ENCODE data around the gene RABEP1.

Gene RABEP1

DNA sequence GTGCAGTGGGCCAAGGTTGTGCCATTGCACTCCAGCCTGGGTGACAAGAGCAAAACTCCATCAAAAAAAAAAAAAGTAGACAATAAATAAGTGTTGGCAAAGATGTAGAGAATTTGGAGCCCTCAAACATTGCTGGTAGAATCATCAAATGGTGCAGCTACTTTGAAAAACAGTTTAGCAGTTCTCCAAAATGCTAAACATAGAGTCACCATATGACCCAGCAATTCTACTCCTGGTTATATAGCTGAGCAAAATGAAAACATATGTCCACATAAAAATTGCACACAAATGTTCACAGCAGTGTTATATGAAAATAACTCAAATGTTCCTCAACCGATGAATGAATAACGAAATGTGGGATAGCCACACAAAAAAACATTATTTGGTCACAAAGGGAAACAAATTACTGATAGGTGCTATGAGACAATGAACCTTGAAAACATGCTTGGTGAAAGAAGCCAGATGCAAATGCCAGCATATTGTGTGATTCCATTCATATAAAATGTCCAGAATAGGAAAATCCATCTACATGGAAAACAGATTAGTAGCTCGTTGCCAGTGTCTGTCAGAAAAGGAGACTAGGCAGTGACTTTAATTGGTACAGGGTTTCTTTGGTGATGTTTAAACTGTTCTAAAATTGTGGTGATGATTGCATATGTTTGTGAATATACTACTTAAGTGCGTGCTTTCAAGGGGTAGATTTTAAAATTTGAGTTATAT, 12.7 kb upstream of the RABEP1 start:
- no peak for DNase-seq (ENCODE audit: low spot score)

DNA sequence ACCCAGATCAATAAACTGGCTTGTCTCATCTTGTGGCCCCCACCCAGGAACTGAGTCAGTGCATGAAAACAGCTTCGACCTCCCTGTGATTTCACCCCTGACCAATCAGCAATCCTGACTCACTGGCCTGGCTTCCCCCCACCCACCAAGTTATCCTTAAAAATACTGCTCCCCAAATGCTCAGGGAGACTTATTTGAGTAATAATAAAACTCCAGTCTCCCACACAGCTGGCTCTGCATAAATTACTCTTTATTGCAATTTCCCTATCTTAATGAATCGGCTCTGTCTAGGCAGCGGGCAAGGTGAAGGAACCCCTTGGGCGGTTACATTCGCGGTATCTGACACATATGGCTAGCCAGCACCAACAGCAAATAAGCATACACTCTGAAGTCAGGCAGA, 9.8 kb upstream of the RABEP1 start:
- no peak for DNase-seq (ENCODE audit: low spot score)

DNA sequence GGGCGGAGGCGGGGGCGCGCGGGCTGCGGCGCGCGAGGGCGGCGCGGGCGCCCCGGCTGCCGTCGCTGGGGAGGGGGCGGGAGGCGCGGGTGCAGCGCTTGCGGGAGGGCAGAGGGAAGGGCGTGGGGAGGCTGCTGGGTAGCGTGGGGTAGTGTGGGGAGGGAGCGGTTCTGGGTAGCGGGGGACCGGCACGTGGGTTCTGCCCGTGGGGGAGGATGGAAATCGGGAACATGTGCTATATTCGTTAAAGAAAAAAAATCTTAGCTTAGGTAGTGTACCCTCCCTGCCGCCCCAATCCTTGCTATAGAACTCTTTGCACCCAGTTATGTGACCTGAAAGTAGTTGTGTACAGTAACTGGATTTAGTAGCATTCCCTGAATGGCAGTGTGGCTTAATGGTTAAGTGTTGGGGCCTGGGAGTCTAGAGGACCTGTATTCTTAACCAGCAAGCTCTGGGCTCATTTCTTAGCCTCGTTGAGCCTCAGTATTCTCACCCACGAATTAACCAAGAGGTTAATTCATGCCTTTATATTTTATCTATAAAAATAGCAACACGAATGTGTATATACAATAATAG, 646 bp downstream of the RABEP1 start:
- DNase-seq (ENCODE audit: low spot score) = peak; percentile 18

DNA sequence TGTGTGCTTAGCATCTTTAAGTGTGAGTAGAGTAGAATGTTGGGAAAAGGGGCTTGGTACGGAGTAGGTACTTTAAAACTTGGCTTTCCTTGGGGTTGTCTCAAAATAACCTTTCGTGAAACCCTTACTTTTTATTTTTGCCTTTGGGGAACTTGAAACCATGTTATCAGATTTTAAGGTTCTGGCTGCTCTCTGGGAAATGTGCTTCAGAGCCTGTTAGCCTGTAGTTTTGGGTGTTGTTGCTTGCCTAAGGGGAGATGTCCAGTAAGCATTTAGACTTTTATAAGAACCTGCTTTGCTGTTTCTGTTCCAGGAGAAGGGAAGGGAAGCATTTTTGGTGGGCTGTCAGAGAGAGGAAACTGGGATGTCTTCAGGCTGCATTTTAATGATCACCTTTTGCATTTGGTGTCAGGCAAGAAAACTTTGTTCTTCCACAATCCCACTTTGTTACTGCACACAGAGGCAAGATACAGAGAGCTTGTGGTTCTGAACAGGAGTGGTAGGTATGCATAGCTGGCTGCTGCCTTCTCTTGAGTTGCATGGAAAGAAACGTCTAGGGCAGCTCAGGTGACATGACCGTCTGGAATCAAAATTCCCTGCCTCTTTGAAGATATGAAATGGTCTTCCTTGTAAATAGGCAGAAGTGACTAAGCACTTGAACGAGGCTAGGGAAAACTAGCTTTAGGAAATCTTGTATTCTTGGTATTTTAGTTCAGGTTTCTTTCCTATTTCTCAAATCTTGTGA, 1.7 kb downstream of the RABEP1 start:
- DNase-seq (ENCODE audit: low spot score) = no peak

DNA sequence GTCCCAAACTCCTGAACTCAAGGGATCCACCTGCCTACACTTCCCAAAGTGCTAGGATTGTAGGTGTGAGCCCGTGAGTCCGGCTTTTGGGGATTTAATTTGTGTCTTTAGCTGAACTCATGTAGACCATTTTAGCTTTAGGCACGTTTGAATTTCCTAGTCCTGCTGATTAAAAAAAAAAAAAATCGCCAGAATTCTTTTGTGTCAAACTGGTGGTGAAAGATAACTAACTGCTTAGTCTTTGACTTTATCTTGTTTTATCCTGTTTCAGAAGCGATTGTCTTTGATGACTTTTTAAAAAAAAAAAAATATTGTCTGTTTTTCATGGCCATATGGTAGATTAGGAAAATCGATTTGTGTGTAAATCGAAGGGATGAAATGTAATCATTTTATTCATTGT, 2.6 kb downstream of the RABEP1 start:
- DNase-seq (ENCODE audit: low spot score) = no peak

DNA sequence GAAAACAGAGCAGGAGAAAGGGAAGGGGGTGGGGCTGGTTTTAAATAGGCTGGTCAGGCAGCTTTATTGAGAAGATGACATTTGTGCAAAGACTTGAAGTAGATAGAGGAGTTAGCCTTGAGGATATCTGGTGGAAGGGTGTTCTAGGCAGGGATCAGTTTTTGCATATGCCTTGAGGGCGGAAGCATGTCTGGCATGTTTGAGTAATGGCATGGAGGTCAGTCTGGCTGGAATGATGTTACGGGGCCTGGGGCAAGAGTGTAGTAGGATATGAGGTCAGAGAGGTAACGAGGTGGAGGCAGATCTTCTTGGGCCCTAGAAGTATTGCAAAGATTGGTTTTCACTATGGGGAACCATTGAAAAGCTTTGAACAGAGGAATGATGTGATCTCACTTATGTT, 4.8 kb downstream of the RABEP1 start:
- no peak for DNase-seq (ENCODE audit: low spot score)

DNA sequence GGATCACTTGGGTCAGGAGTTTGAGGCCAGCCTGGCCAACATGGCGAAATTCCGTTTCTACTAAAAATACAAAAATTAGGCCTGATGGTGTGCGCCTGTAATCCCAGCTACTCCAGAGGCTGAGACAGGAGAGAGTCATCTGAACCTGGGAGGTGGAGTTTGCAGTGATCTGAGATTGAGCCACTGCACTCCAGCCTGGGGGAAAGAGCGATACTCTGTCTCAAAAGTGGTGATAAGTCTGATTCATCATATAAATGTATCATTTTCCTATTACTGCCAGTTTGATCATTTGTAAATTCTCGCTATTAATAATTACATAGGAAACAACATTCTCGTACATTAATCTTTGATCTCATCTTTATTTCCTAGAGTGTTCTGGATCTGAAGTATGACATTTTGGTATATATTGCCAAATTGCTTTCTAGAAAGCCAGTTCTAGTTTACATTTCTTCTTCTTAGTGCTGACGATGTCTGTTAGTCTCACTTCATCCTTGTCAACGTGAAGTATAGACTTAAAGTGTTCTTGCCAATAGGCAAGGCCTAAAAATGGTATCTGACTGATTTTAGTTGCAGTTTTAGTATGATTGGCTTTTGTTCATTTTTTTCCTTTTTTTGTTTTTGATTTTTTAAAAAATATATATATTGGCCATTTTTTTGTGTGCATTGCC, 9.7 kb downstream of the RABEP1 start:
- DNase-seq (ENCODE audit: low spot score) = no peak

DNA sequence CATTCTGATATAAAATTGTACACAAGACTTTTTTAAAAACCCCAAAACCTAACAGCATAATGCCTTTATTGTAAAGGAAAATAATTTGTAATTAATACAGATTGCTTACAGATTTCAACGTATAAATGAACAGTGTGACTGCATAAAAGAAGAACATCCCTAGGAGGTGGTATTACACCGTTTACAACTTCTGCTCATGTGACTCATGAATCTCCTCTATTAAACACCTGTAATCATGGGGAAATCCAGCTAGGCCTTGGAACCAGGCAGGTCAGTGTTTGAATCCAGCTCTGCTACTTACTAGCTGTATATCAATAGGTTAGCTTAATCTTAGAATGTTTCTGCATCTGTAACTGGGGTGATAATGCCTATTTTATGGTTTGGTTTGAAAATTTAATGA, 15.2 kb downstream of the RABEP1 start:
- no peak for DNase-seq (ENCODE audit: low spot score)

DNA sequence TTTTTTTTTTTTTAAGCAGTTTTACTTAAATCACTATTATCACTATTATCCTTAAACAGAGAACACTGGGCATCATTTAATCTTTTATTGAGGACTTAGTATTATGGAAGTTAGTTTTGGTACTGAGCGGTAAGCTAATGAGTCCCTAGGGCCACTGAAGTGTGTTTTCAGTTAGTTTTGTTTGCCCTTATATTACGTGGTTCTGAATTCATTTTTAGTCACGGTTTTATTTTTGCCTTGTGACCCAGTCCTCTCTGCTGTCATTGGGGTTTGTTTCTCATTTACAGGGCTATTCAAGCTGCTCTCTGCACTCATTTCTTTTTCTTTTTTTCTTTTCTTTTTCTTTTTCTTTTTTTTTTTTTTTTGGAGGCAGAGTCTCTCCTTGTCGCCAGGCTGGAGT, 17.3 kb downstream of the RABEP1 start:
- DNase-seq (ENCODE audit: low spot score) = no peak

DNA sequence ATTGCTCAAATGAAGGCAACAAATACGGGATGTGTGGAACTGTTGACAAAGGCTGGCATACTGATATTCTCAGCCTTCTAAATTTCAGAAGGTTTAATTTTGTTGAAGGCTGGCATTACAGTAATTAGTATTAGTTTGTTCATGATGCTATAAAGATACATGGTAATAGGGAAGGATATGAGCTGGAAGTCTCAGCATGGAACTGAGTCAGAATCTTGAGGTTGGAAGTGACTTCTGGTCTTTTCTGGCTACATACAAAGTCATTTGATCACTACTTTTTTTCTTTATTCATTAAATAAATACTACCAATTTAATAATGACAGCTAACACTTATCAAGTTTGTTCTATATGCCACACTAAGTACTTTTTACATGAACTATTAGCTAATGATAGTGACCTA, 22.6 kb downstream of the RABEP1 start:
- DNase-seq (ENCODE audit: low spot score) = no peak

DNA sequence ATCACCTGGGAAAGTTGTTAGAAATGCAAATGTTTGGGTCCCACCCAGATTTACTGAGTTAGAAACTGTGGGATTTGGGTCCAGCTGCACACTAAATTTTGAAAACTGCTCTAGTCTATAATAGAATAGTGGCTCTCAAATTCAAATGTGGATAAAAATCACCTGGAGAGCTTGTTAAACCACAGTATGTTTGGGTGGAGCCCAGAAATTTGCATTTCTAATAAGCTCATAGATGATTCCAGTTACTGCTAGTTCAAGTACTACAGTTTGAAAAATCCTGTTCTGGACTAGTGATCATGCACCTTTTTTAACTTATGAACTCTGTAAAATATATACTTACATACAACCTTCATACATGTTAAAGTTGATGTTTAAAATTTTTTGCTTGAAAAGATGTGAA, 27.8 kb downstream of the RABEP1 start:
- no peak for DNase-seq (ENCODE audit: low spot score)

DNA sequence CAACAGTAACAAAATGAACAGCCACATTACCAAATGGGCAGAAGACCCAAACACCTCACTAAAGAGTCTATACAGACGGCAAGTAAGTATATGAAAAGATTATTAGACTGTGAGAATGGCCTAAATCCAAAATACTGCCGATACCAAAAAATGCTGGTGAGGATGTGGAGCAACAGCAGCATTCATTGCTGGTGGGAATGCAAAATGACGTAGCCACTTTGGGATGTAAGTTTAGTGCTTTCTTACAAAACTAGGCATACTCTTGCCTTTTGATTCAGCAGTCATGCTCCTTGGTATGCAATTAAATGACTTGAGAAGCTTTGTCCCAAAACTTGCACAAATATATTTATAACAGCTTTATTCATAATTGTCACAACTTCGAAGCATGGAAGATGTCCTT, 43.8 kb downstream of the RABEP1 start:
- DNase-seq (ENCODE audit: low spot score) = no peak

DNA sequence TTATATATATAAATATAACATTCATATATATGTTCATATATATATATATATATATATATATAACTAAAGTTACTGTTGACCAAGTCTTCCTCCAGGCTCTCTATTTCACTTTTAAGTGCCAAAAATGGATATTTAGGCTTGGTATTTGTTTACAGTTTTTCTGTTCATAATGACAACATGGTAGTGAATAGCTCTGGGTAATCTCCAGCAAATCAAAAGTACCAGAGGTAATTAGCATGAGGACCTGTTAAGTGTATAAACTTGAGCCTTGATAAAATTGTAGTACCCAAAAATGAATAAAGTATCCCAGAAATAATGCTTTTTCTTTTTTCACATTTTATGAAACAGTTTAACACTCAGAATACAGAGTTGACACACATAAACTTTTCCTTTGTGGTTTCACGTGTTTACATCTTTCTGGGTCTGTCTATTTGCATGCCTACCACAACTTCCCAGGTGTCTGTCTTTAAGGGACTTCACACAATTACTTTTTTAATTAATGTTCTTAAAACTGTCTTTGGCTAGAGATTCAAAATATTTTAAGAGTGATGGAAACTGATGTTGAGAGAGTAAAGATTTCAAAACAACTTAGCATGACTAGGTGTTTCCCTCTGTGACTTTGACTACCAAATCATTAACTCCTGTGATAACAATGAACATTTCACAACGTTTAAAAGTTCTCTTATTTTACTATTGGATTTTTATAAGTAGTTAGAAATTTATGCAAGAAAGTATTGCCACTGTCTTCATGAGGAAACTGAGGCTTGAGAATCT, 47.9 kb downstream of the RABEP1 start:
- no peak for DNase-seq (ENCODE audit: low spot score)

DNA sequence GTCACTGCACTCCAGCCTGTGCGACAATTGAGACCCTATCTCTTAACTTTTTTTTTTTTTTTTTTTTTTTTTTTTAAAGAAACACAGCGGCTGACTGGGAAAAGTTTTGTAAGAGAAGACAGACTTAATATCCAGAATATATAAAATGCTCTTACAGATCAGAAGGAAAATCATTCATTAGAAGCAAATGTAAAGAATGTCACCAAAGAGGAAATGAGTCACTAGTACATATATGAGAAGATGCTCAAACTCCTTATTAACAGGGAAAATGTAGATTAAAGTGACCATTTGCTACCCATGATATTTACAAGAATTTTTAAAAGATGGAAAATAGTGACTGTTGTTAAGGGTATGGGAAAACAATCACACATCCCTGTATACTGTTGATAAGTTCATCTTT, 48.9 kb downstream of the RABEP1 start:
- DNase-seq (ENCODE audit: low spot score) = peak; percentile 2

DNA sequence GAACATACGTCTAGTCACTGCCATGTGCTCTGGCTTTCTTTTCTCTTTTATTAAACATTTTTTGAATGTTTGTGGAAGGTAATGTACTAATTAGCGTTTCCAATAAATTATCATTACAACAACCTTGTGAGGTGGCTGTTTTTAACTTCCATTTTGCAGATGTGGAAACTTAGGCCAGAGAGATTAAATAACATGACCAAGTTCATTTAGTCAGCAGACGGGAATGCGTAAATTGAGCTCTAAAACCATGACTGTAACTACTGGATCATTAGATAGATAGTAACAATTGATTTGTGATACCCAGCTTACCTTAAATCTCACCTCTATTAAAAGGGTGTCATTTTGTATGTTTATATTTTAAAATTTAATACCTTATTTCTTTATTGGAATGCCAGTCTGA, 49.4 kb downstream of the RABEP1 start:
- DNase-seq (ENCODE audit: low spot score) = no peak

DNA sequence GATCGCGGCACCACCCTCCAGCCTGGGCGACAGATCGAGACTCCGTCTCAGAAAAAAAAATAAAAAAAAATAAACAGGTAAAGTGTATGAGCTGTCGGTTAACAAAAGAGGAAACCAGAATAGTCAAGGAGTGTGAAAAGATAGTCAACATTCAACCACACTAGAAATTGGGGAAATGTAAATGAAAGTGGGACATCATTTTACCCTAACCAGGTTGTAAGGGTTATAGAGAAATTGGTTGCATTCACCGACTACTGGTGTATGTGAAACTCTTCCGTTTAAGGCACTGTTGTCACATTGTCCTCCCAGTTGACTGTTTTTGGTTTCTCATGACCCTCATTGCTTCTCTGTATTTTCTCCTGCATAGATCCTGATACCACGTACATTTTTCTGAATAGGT, 62.8 kb downstream of the RABEP1 start:
- no peak for DNase-seq (ENCODE audit: low spot score)

DNA sequence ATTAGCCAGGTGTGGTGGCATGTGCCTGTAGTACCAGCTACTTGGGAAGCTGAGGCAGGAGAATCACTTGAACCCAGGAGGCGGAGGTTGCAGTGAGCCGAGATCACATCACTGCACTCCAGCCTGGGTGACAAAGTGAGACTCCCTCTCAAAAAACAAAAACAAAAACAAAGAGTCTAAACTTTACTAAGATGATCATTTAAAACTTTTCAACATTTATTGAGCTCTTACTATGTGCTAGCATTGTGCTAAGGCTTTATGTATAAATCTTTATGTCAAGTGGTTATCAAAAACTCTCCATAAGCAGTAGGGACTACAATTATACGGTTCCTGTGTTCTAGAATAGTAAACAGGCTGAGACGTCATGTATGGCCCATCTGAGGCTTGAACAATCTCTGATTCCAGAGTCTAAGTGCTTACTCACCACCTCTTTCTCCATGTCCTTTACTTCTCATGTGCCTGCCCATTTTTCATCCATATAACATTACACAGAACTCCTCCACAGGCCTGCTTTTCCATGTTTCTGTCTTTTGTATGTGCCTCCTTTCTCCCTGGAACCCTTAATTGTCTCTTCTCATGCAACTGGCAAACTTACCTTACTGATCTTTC, 70.7 kb downstream of the RABEP1 start:
- DNase-seq (ENCODE audit: low spot score) = no peak

DNA sequence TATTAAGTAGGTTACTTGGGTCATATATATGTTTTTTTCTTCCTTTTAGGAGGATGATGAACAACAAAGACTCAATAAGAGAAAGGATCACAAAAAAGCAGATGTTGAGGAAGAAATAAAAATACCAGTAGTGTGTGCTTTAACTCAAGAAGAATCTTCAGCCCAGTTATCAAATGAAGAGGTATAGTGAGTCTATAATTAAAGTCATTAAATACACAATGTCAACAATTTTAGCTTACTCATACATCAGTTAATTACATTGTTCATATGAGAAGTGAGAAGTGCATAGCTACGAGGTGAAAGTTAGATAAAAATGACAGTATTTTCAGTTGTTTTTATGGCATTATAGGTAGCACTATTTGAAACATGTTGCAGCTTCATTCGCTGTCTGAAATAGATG, 72.2 kb downstream of the RABEP1 start:
- no peak for DNase-seq (ENCODE audit: low spot score)

DNA sequence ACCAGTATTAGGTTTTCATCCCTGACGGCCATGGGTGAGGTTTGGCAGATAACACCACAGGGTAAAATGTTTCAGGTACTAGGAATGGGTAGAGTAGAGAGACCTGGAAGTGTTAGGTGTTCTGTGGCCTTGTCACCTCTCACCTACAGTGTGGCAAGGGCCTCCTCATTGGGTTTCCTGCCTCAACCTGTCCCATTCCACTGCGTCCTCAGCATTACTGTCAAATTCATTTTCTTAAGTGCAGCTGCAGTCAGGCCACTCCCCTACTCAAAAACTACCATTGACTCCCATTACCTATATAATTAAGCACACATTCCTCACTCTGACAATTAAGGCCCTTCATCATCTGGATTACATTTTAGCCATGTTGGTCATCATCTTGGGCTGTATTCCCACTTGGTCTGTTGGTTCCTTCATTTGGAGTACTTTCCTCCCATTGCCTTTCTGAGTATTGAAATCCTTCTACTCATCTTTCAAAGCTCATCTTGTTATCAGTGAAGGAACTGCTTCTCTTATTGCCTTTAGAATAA, 72.9 kb downstream of the RABEP1 start:
- no peak for DNase-seq (ENCODE audit: low spot score)

DNA sequence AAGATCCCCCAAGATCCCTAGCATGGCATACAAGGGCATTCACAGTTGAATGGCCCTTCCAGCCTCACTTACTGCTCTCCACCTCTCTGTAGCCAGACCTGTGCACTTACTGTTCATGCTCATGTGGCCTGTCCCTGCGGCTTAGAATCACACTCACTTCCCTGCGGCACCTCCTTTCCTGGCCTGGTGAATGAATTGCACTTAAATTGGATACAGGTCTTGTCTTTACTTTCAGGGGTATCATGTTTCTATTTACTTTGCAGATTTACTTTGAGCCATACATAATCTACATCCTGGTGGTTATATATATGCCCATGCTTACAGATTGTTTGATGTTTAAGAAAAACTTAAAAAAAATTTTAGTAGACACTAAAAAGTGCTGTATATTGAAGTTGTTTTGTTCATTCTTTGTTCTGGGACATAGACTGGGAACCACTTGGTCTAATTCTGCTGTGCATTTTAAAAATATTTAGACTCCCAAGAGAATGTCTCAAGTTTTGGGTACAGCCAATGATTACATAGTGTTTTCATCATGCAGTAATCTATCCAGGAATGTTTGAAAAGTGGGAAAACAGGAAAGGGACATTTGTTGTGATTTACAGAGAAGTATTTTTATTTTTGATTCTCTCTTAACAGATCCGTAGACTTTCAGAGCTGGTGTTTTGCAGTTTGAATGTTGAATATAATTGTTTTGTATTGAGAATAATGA, 73.5 kb downstream of the RABEP1 start:
- no peak for DNase-seq (ENCODE audit: low spot score)

DNA sequence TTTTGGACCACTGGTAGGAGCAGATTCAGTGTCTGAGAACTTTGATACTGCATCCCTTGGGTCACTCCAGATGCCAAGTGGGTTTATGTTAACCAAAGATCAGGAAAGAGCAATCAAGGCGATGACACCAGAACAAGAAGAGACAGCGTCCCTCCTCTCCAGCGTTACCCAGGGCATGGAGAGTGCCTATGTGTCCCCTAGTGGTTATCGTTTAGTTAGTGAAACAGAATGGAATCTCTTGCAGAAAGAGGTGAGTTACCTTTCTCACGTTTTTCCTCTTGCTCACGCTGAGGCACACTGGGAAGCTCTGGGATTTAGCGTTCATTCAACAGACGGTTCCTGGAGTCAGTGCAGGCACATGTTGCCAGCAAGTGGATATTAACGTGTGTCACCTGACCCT, 79.3 kb downstream of the RABEP1 start:
- no peak for DNase-seq (ENCODE audit: low spot score)
